ENCODE data around the gene TMEM109.

TMEM109 gene

DNA sequence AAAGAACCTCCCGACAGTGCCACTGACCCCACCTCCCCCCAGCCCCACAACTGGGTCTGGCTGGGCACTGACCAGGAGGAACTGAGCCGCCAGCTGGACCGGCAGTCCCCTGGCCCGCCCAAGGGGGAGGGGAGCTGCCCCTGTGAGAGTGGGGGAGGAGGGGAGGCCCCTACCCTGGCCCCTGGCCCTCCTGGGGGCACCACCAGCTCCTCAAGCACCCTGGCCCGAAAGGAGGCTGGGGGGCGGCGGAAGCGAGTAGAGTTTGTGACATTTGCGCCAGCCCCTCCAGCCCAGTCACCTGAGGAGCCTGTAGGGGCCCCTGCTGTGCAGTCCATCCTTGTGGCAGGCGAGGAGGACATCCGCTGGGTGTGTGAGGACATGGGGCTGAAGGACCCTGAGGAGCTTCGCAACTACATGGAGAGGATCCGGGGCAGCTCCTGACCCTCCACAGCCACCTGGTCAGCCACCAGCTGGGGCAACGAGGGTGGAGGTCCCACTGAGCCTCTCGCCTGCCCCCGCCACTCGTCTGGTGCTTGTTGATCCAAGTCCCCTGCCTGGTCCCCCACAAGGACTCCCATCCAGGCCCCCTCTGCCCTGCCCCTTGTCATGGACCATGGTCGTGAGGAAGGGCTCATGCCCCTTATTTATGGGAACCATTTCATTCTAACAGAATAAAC is 22.6 kb downstream of the TMEM109 start:
- TF ChIP-seq CTCF (IDR thresholded peaks at IDR 0.05; ENCODE audit: insufficient read depth, low read depth, low read length, missing control alignments), result no peak
- H3K4me3 ChIP-seq (ENCODE audit: low read length), result no peak overlapping the region
- DNase-seq (ENCODE audit: low read depth), result no peak

DNA sequence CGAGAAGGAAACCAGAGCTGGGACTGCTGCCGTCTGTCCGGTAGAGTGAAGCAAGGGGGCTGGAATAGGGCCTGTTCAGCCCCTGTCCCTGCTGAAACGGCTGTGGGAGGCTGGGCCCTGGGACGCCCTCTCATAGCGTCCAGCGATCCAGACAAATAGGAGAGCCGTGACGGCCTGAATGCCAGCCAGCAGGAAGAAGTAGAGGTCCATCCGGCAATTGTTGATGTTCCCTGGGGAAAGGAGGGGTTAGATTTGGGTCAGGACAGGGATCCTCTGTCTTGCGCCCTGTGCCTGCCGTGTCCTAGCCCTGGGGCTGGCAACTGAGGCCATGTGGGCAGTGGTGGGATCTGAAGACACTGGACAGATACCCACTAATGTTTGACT is 23.2 kb downstream of the TMEM109 start:
- no peak for DNase-seq (ENCODE audit: low read depth)
- no peak overlapping the region for H3K4me3 ChIP-seq (ENCODE audit: low read length)
- no peak for TF ChIP-seq CTCF (IDR thresholded peaks at IDR 0.05; ENCODE audit: insufficient read depth, low read depth, low read length, missing control alignments)

GRCh38 chr11:60937811-60938210 is 23.9 kb downstream of the TMEM109 start:
- TF ChIP-seq CTCF (IDR thresholded peaks at IDR 0.05; ENCODE audit: insufficient read depth, low read depth, low read length, missing control alignments), result no peak
- H3K4me3 ChIP-seq (ENCODE audit: low read length), result no peak overlapping the region

DNA sequence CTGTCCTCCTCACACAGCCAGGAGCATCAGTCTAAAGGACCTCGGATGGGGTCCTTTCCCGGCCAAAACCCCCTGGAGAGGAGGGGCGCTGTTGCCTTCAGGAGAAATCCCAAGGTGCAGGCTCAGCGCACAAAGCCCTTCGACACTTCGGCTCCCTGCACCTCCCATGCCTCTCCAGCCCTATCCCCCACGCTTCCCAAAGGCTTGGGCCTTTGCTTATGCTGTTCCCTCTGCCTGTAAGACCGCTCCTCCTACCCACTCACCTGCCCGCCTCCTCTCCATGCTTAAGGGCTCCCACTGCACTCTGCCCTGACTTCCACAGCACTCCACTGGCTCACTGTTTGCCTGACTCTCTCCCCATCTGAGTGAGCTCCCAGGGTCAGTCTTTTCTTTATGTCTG is 24.5 kb downstream of the TMEM109 start:
- TF ChIP-seq CTCF (IDR thresholded peaks at IDR 0.05; ENCODE audit: insufficient read depth, low read depth, low read length, missing control alignments), result no peak
- DNase-seq (ENCODE audit: low read depth), result no peak
- no peak overlapping the region for H3K4me3 ChIP-seq (ENCODE audit: low read length)

More at GRCh38 chr11:60937811-60938210, 23.9 kb downstream of the TMEM109 start:
- no peak for DNase-seq (ENCODE audit: low read depth)

GRCh38 chr11:60939301-60939700 is 25.3 kb downstream of the TMEM109 start:
- no peak for TF ChIP-seq CTCF (IDR thresholded peaks at IDR 0.05; ENCODE audit: insufficient read depth, low read depth, low read length, missing control alignments)
- no peak overlapping the region for H3K4me3 ChIP-seq (ENCODE audit: low read length)
- DNase-seq (ENCODE audit: low read depth), result no peak

- no peak for TF ChIP-seq CTCF (IDR thresholded peaks at IDR 0.05; ENCODE audit: insufficient read depth, low read depth, low read length, missing control alignments)
- DNase-seq (ENCODE audit: low read depth), result peak; percentile 49
- H3K4me3 ChIP-seq (ENCODE audit: low read length), result no peak overlapping the region
Measured at GRCh38 chr11:60939855-60940254, 25.9 kb downstream of the TMEM109 start.
